AML-193 (cell line): ENCODE data around the gene RSPO3.
"Not testable (repeated sequence)": the region's sequence is repeated elsewhere in the genome, so short reads cannot be mapped to it uniquely, and the experiment has no call there.

ENCODE experiments used
- DNase-seq, 2 experiments: peaks; one replicate each; lab custom pipeline; 2025; lab: John Stamatoyannopoulos, UW

Gene RSPO3

GRCh38 chr6:127202676-127203075 is 84.2 kb downstream of the RSPO3 start:
- no peak for DNase-seq

GRCh38 chr6:127204281-127204680 is 85.8 kb downstream of the RSPO3 start:
- peak; percentile 39 to 50 for DNase-seq

- no peak for DNase-seq
Observed at GRCh38 chr6:127205036-127205435, 86.6 kb downstream of the RSPO3 start.

- DNase-seq, result no peak
Observed at GRCh38 chr6:127206531-127207095, 88.1 kb downstream of the RSPO3 start.

GRCh38 chr6:127207591-127208120 is 89.2 kb downstream of the RSPO3 start:
- DNase-seq, result no peak

GRCh38 chr6:127210725-127211124 is 92.3 kb downstream of the RSPO3 start:
- DNase-seq, result no peak

GRCh38 chr6:127212376-127212775 is 93.9 kb downstream of the RSPO3 start:
- no peak for DNase-seq

- DNase-seq, result not testable (repeated sequence)
Observed at GRCh38 chr6:127214032-127214431, 95.6 kb downstream of the RSPO3 start.

GRCh38 chr6:127214531-127214930 is 96.1 kb downstream of the RSPO3 start:
- DNase-seq, result not testable (repeated sequence)

- no peak for DNase-seq
Observed at GRCh38 chr6:127215931-127216330, 97.5 kb downstream of the RSPO3 start.

GRCh38 chr6:127216810-127217789 is 98.6 kb downstream of the RSPO3 start:
- no peak for DNase-seq

GRCh38 chr6:127219869-127220268 is 101.4 kb downstream of the RSPO3 start:
- DNase-seq, result no peak

- no peak for DNase-seq
Observed at GRCh38 chr6:127221201-127221600, 102.7 kb downstream of the RSPO3 start.

- DNase-seq, result no peak
Observed at GRCh38 chr6:127222418-127222817, 103.9 kb downstream of the RSPO3 start.

- DNase-seq, result no peak
Observed at GRCh38 chr6:127225497-127225896, 107.0 kb downstream of the RSPO3 start.

- DNase-seq, result not testable (repeated sequence)
Observed at GRCh38 chr6:127233819-127234218, 115.3 kb downstream of the RSPO3 start.

GRCh38 chr6:127243501-127243900 is 125.0 kb downstream of the RSPO3 start:
- DNase-seq, result no peak
